Smooth muscle cell of the umbilical artery (primary cell): ENCODE measurements around the gene IL6R. TPM values are rescaled to one million over a fixed set of nuclear protein-coding genes. Genes with fewer than 3 reads are reported as not detected.

Experiments
- total RNA-seq: library from RNA; depleted of rRNA; stranded (reverse); fragments of >200 nt; gene quantifications from 2 replicates; pipeline ENCODE4 v1.2.3, GENCODE V29; 2014

IL6R gene
- total RNA-seq = 0.30 and 1.1 TPM in 2 replicates

DNA sequence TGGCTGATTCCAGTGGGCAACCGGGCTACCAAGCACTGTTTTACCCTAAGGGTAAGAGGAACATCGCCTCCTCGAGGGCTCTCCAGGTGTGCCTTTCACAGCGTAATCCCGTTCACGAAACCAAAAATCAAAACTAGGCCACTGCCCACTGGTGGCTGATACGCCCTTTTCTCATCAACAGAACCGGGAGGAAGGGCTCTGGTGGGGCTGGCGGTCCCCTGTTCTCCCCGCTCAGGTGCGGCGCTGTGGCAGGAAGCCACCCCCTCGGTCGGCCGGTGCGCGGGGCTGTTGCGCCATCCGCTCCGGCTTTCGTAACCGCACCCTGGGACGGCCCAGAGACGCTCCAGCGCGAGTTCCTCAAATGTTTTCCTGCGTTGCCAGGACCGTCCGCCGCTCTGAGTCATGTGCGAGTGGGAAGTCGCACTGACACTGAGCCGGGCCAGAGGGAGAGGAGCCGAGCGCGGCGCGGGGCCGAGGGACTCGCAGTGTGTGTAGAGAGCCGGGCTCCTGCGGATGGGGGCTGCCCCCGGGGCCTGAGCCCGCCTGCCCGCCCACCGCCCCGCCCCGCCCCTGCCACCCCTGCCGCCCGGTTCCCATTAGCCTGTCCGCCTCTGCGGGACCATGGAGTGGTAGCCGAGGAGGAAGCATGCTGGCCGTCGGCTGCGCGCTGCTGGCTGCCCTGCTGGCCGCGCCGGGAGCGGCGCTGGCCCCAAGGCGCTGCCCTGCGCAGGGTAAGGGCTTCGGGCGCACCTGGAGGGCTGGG, at the start of gene IL6R:
TSS of gene IL6R (plus strand) at position 360 of the 763 bp plus-strand sequence. CDS start at position 647, 287 bp downstream.

DNA sequence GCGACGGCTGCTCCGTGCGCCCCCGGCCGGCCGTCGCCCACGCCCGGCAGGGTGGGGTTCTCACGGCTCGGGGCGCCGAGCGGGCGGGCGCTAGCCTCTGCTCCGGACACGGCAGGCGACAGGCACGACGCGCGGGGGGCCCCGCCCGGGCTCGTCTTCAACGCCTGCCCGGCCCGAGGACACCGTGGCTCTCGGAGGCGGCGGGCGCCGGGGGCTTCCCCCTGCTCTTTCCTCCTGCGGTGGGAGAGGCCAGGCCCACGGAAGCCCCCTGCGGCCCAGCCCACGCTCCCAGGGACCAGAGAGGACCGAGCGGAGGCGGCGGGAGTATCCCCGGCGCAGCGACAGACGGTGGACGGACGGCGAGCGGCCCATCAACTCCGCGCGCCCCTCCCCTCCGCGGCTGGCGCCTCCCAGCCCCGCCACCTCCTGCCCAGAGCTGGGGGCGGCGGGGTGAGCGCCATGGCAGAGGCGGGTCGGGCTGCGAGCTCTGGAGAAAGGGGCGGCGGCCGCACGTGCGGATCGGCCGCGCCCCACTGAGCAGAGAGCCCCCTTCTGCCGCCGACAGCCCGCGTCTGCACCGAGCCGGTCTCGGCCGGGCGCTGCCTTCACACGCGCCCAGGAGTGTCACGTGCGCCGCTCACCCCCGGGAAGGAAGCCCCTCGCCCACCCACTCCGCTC, 97.1 kb downstream of the IL6R start, which contains the start of the genes SHE and TDRD10:
TSS of gene SHE (minus strand) at position 347 of the 678 bp plus-strand sequence. CDS start 386 bp downstream, outside the sequence.
TSS of gene TDRD10 (plus strand) at position 154 of the 678 bp plus-strand sequence. CDS start 4,685 bp downstream, outside the sequence.

Other genes with a start within 250 kb of the IL6R start
- gene TPM3, start 213.2 kb upstream of the IL6R start, total RNA-seq = 382 and 1,181 TPM in 2 replicates
- not detected in 2 replicates for gene CFAP141, start 199.0 kb upstream of the IL6R start, total RNA-seq
- gene UBAP2L, start 184.4 kb upstream of the IL6R start, total RNA-seq = 46.3 and 122 TPM in 2 replicates
- 68.2 and 117 TPM in 2 replicates for gene HAX1, start 132.7 kb upstream of the IL6R start, total RNA-seq
- gene AQP10, start 84.2 kb upstream of the IL6R start, total RNA-seq = 0.05 TPM in 1 of 2 replicates, not detected in the other
- gene ATP8B2, start 79.8 kb upstream of the IL6R start, total RNA-seq = 144 and 176 TPM in 2 replicates
- gene TDRD10, start 96.9 kb downstream of the IL6R start, total RNA-seq = not detected in 2 replicates
- under 0.01 and 0.05 TPM in 2 replicates for gene SHE, start 97.1 kb downstream of the IL6R start, total RNA-seq
- 27.6 and 36.1 TPM in 2 replicates for gene UBE2Q1, start 153.3 kb downstream of the IL6R start, total RNA-seq
- under 0.01 and 0.05 TPM in 2 replicates for gene CHRNB2, start 162.4 kb downstream of the IL6R start, total RNA-seq
- 76.0 and 123 TPM in 2 replicates for gene ADAR, start 202.8 kb downstream of the IL6R start, total RNA-seq